K562 (cell line): Measurements from ENCODE around the gene LAMB3. TPM values are rescaled to one million over a fixed set of nuclear protein-coding genes. Genes with fewer than 3 reads are reported as not detected.

Experiments
- ARID4B ChIP-seq: sonication (generic); formaldehyde crosslinking; IDR thresholded peaks from 2 replicates; pipeline ENCODE4 v1.8.0; 2022; ENCODE audit warnings: mild to moderate bottlenecking, missing genetic modification reagents
- PATZ1 ChIP-seq: fragments of 250-450 bp; sonication (Bioruptor Pico); IDR thresholded peaks from 2 replicates; pipeline ENCODE4 v1.5.0; 2020; ENCODE audit warnings: mild to moderate bottlenecking, borderline replicate concordance
- SUPT5H ChIP-seq: fragments of 450-650 bp; IDR thresholded peaks from 2 replicates; pipeline ENCODE4 v1.6.1; 2016
- ZNF143 ChIP-seq: sonication (generic); formaldehyde crosslinking; IDR thresholded peaks from 2 replicates; pipeline ENCODE4 v1.9.0; 2022; ENCODE audit warnings: mild to moderate bottlenecking, missing genetic modification reagents
- polyA plus RNA-seq, 8 experiments: library from polyadenylated mRNA; depleted of rRNA in 4 of 8; stranded (reverse) in 5 of 8; unstranded in 3 of 8; fragments of >200 nt; fragmentation: Nextera tagmentation in 2 of 8; fragmentation: Illumina TruSeq in 1 of 8; extraction: Ambion mirVana in 2 of 8; extraction: Trizol in 1 of 8; gene quantifications; 2 replicates each; pipeline versions ENCODE4 v1.2.1 to v1.2.3, GENCODE V29; 2011 to 2014; ENCODE audit warnings: inconsistent platforms in 1 of 8, missing spikeins in 1 of 8
- total RNA-seq, 7 experiments: library from RNA; depleted of rRNA in 6 of 7; stranded (reverse); fragments of >200 nt in 6 of 7; fragmentation: Illumina TruSeq in 2 of 7; extraction: Trizol in 2 of 7; gene quantifications; 2 replicates each; pipeline versions ENCODE4 v1.2.1 to v1.2.3, GENCODE V29; 2011 to 2021; ENCODE audit warnings: low replicate concordance in 1 of 7

The LAMB3 gene
- total and polyA plus RNA-seq, 9 of the 15 experiments (the other 6 are each of a cell fraction or from before 2014, with no cell fraction given): 0.08 to 1.3 (median 0.91) TPM

- TF ChIP-seq ARID4B (CRISPR knock-in tag) (no peak), ZNF143 (CRISPR knock-in tag) (no peak), SUPT5H (no peak), PATZ1 (no peak)
- TF ChIP-seq, all 486 proteins: peak for 0
Measured at GRCh38 chr1:209584231-209584672, 68.0 kb downstream of the LAMB3 start (continued).
